Pulmonary artery endothelial cell (primary cell): ENCODE measurements around the gene OR4D1. TPM values are rescaled to one million over a fixed set of nuclear protein-coding genes. Genes with fewer than 3 reads are reported as not detected.

Source experiments
- DNase-seq: peaks from one replicate; pipeline ENCODE4 v3.0.0-alpha.2; 2011; ENCODE audit warnings: low read depth, low spot score
- total RNA-seq: library from RNA; depleted of rRNA; stranded (reverse); fragments of >200 nt; gene quantifications from 2 replicates; pipeline ENCODE4 v1.2.3, GENCODE V29; 2014

The OR4D1 gene
- total RNA-seq, 1 donor from 2014 or later: not detected

DNA sequence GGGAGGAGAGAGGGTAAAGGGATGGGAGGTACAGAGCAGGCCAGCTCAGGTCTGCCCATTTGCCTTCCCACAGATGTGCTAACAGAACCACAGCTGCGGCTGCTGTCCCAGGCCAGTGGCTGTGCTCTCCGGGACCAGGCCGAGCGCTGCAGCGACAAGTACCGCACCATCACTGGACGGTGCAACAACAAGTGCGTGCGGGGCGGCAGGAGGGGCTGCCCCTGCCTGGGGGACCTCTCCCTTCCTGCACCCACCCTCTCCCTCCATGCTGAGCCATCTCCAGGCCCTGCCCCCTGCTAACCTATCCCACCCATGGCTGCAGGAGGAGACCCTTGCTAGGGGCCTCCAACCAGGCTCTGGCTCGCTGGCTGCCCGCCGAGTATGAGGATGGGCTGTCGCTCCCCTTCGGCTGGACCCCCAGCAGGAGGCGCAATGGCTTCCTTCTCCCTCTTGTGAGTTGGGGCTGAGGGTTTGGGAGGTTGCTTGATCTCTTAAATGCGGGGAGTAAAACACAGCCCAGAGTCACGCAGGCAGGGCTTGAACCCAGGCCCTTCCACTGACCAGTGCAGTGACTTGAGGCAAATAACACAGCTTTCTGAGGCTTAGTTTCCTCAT lies 45.6 kb downstream of the OR4D1 start:
- no peak for DNase-seq

GRCh38 chr17:58195518-58196123 lies 47.4 kb downstream of the OR4D1 start:
- no peak for DNase-seq

GRCh38 chr17:58196610-58197009 lies 48.4 kb downstream of the OR4D1 start:
- no peak for DNase-seq

GRCh38 chr17:58200024-58200633 lies 51.9 kb downstream of the OR4D1 start:
- no peak for DNase-seq

DNA sequence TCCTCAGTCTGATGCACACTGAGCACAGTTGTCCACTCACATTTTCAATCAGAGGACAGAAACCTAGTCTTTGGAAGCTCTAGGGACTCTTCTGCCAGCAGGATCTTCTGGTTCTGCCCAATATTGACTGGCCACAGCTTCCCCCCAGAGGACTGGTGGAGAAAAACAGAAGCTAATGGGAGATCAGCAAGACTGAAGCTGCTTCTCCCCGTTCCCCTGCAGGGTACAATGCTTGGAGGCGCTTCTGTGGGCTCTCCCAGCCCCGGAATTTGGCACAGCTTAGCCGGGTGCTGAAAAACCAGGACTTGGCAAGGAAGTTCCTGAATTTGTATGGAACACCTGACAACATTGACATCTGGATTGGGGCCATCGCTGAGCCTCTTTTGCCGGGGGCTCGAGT lies 54.7 kb downstream of the OR4D1 start:
- no peak for DNase-seq

- DNase-seq: no peak
These were observed 56.6 kb downstream of the OR4D1 start for GRCh38 chr17:58204796-58205195.

GRCh38 chr17:58205936-58206335 lies 57.8 kb downstream of the OR4D1 start:
- no peak for DNase-seq

DNA sequence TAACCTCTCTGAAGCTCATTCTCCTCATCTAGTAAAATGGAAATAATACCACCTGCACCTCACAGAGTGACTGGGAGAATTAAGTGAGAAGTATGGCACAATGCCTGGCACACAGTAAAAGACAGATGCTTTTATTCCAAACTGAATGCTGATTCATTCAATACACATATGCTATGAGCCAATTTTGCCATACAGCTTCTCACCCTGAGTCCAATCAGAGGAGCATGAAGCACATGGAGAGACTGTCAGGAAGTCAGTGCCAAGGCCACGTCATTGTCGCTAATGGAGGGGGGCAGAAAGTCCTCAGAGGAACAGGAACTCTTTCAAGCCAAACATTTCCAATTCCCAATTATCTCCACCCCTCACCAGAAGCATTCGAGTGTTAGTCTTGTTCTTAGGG lies 59.3 kb downstream of the OR4D1 start:
- no peak for DNase-seq

GRCh38 chr17:58208344-58208743 lies 60.2 kb downstream of the OR4D1 start:
- DNase-seq: no peak

Other genes with a start within 250 kb of the OR4D1 start
- gene CUEDC1, start 193.0 kb upstream of the OR4D1 start, total RNA-seq: 4.4 and 5.2 TPM in 2 replicates
- 31.1 and 39.1 TPM in 2 replicates for gene VEZF1, start 160.1 kb upstream of the OR4D1 start, total RNA-seq
- gene SRSF1, start 141.1 kb upstream of the OR4D1 start, total RNA-seq: 532 and 769 TPM in 2 replicates
- gene DYNLL2, start 65.0 kb upstream of the OR4D1 start, total RNA-seq: 11.9 and 20.5 TPM in 2 replicates
- not detected in 2 replicates for gene OR4D2, start 18.6 kb downstream of the OR4D1 start, total RNA-seq
- gene EPX, start 44.3 kb downstream of the OR4D1 start, total RNA-seq: not detected in 2 replicates
- 13.8 and 17.0 TPM in 2 replicates for gene MKS1, start 70.9 kb downstream of the OR4D1 start, total RNA-seq
- gene LPO, start 90.2 kb downstream of the OR4D1 start, total RNA-seq: not detected in 2 replicates
- gene MPO, start 132.6 kb downstream of the OR4D1 start, total RNA-seq: under 0.01 TPM in 1 of 2 replicates, not detected in the other
- gene TSPOAP1, start 180.4 kb downstream of the OR4D1 start, total RNA-seq: not detected in 2 replicates
- gene SUPT4H1, start 203.8 kb downstream of the OR4D1 start, total RNA-seq: 39.5 and 51.4 TPM in 2 replicates